DOHH2 (cell line): ENCODE data around the gene TFB2M.
A peak's percentile ranks its signal among the peaks of the same experiment; 100 is the strongest.

Source experiments
- H3F3A ChIP-seq: fragments of 200-600 bp; sonication (generic), shearing (Covaris generic); 2 replicates; pipeline ENCODE4 v1.6.0; 2016; ENCODE audit warnings: antibody characterized with exemption, mild to moderate bottlenecking; ENCODE audit not compliant: control insufficient read depth, insufficient read depth
- H3K27ac ChIP-seq: fragments of 200-600 bp; sonication (generic); 2 replicates; pipeline ENCODE4 v1.5.1; 2014; ENCODE audit warnings: low read depth, mild to moderate bottlenecking, low read length, moderate library complexity
- H3K27me3 ChIP-seq: fragments of 200-600 bp; sonication (generic); 2 replicates; pipeline ENCODE4 v1.6.1; 2014; ENCODE audit warnings: mild to moderate bottlenecking, low read length, mixed read lengths; ENCODE audit not compliant: control insufficient read depth
- H3K36me3 ChIP-seq: fragments of 200-600 bp; sonication (generic); 2 replicates; pipeline ENCODE4 v1.6.1; 2014; ENCODE audit warnings: mild to moderate bottlenecking, low read length, moderate library complexity, mixed read lengths; ENCODE audit not compliant: control insufficient read depth
- H3K4me1 ChIP-seq: fragments of 200-600 bp; sonication (generic); 2 replicates; pipeline ENCODE4 v1.6.1; 2014; ENCODE audit warnings: mild to moderate bottlenecking, low read length, mixed read lengths; ENCODE audit not compliant: control insufficient read depth
- H3K4me2 ChIP-seq: fragments of 200-600 bp; sonication (generic); 2 replicates; pipeline ENCODE4 v1.6.0; 2014; ENCODE audit warnings: mild to moderate bottlenecking, low read length, moderate library complexity
- H3K4me3 ChIP-seq: fragments of 200-600 bp; sonication (generic); 2 replicates; pipeline ENCODE4 v1.5.1; 2014; ENCODE audit warnings: mild to moderate bottlenecking, low read length, mixed read lengths
- H3K79me2 ChIP-seq: fragments of 200-600 bp; sonication (generic); 2 replicates; pipeline ENCODE4 v1.6.1; 2014; ENCODE audit warnings: mild to moderate bottlenecking, low read length, mixed read lengths; ENCODE audit not compliant: control insufficient read depth
- H3K9me2 ChIP-seq: fragments of 200-600 bp; sonication (generic); replicated peaks from 2 replicates; pipeline ENCODE4 v1.6.1; 2014; ENCODE audit warnings: mild to moderate bottlenecking, low read length, mixed read lengths; ENCODE audit not compliant: control insufficient read depth
- H3K9me3 ChIP-seq: fragments of 200-600 bp; sonication (generic); 2 replicates; pipeline ENCODE4 v1.6.1; 2014; ENCODE audit warnings: antibody characterized with exemption, low read length, mixed read lengths; ENCODE audit not compliant: control insufficient read depth, insufficient read depth
- H4K20me1 ChIP-seq: fragments of 200-600 bp; sonication (generic); 2 replicates; pipeline ENCODE4 v1.6.0; 2014; ENCODE audit warnings: low read depth, mild to moderate bottlenecking, antibody characterized with exemption, low read length, moderate library complexity; ENCODE audit not compliant: control insufficient read depth, insufficient read depth
- EZH2phosphoT487 ChIP-seq: fragments of 200-600 bp; sonication (generic); IDR thresholded peaks from 2 replicates; pipeline ENCODE4 v1.6.1; 2017; ENCODE audit warnings: borderline replicate concordance, mild to moderate bottlenecking, antibody characterized with exemption, low read length, moderate library complexity, mixed read lengths
- TF ChIP-seq, protein P1 (sequence below): fragments of 200-600 bp; sonication (generic); IDR thresholded peaks from one replicate; pipeline ENCODE4 v1.5.1; 2014; ENCODE audit warnings: antibody characterized with exemption, mild to moderate bottlenecking, low read depth, low read length; ENCODE audit not compliant: poor library complexity, severe bottlenecking

Gene TFB2M

DNA sequence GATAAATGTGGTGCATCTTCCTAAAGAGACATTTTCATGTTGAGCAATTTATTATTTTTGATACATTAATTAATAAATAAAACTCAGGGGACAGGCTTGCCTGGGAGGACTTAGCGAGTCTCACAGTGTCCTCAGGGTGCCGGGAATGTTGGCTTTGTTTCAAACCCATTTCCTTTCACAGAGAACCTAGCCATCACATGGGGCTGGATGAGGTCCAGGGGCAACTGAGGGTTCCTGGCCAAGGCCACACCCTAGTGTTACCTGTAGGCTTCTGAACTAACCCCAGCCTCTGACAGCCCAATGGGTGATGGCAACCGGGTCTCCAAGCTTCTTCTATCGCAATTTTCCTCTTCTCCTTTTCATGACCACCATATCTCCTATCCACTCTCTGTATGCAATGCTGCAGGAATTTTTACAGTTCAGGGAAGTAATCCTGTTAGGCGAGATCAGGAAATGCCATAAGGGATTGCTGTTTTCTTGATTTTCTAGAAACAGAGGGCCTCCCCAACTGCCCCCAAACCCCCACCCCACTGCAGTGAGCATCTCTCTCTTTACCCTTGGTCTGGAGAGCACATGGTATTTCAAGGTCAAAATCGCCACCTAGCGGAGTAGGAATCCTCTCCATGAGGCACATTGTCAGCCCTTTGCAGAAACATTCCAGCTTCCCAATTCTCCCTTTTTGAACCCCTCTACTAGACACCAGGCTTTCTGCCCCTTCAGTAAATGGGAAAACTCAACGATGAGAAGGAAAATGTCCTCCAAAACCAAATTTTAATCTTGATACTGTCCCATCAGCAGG is 36.9 kb downstream of the TFB2M start:
- no peaks in the 10 kb centered on the region for H3F3A ChIP-seq
- no peaks in the 10 kb centered on the region for H3K79me2 ChIP-seq
- no peak overlapping the region for H3K4me3 ChIP-seq
- no peaks in the 10 kb centered on the region for H4K20me1 ChIP-seq
- TF ChIP-seq EZH2phosphoT487 = no peak
- TF ChIP-seq, protein P1, sequence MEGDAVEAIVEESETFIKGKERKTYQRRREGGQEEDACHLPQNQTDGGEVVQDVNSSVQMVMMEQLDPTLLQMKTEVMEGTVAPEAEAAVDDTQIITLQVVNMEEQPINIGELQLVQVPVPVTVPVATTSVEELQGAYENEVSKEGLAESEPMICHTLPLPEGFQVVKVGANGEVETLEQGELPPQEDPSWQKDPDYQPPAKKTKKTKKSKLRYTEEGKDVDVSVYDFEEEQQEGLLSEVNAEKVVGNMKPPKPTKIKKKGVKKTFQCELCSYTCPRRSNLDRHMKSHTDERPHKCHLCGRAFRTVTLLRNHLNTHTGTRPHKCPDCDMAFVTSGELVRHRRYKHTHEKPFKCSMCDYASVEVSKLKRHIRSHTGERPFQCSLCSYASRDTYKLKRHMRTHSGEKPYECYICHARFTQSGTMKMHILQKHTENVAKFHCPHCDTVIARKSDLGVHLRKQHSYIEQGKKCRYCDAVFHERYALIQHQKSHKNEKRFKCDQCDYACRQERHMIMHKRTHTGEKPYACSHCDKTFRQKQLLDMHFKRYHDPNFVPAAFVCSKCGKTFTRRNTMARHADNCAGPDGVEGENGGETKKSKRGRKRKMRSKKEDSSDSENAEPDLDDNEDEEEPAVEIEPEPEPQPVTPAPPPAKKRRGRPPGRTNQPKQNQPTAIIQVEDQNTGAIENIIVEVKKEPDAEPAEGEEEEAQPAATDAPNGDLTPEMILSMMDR = no peak
- no peak overlapping the region for H3K4me2 ChIP-seq
- H3K4me1 ChIP-seq = peaks cover 12% of the 10 kb centered on the region
- no peaks in the 10 kb centered on the region for H3K9me2 ChIP-seq
- peaks cover 10% of the 10 kb centered on the region; the same call in 1 of the 2 replicates for H3K9me3 ChIP-seq
- no peaks in the 10 kb centered on the region for H3K36me3 ChIP-seq
- no peaks in the 10 kb centered on the region for H3K27me3 ChIP-seq
- no peak overlapping the region for H3K27ac ChIP-seq

DNA sequence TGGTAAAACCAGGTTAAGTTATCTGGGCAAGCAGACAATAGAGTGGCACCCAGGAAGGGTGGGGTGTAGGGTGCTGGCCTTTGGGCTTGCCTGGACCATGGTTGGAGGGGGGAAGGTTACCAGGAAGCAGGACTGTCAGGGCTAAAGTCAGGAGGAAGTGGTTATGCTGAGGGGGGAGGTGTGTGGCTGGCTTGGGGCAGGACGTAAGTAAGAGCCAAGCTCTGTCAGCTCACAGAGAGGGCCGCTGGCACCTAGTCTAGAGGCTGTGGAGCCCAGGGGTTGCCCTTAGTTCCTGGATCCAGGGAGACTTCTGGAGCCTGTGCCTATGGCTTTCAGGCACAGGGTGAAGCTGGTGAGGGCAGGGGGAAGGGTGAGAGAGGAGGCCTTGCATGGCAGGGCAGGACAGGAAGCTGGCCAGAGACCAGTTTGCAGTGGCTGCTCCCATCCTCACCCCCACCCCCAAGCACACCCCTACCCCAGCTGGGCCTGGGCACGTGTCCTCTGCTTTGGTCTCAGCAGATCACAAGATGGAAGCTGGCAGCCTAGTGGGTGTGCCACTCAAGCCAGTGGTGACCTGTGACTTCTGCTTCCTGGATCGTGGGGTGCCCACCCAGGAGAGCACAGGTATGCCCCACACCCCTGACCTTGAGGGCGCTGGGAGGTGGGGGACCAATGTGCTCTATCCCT is 38.5 kb downstream of the TFB2M start:
- Histone ChIP-seq H3K79me2 (no peaks in the 10 kb centered on the region), H3K4me1 (peaks cover 12% of the 10 kb centered on the region), H3K9me3 (peaks cover 15% of the 10 kb centered on the region; the same call in 1 of the 2 replicates), H3F3A (no peaks in the 10 kb centered on the region), H3K36me3 (no peaks in the 10 kb centered on the region), H3K27me3 (no peaks in the 10 kb centered on the region), H3K4me3 (peak overlapping the region; percentile 5; the same call in 1 of the 2 replicates), H4K20me1 (no peaks in the 10 kb centered on the region), H3K4me2 (peak overlapping the region; percentile 28), H3K27ac (no peak overlapping the region), H3K9me2 (no peaks in the 10 kb centered on the region)
- TF ChIP-seq, protein P1 = no peak
- TF ChIP-seq EZH2phosphoT487 = no peak

DNA sequence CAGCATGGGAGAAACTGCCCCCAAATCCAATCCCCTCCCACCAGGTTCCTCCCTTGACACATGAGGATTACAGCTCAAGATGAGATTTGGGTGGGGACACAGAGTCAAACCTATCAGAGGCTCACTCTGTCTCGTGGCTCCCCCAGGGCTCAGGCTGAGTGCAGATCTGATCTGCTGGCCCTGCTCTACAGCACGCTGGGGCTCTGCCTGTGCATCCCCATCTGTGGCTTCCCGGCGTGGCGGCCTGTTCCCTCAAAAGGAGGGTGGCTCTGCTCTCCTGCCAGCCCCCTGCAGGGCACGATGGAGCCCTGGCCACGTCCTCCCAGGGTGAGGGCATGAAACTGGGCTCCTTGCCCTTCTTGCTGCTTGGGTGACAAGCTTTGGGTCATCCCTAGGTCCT is 39.1 kb downstream of the TFB2M start:
- no peaks in the 10 kb centered on the region for H3K36me3 ChIP-seq
- no peaks in the 10 kb centered on the region for H3K9me2 ChIP-seq
- no peaks in the 10 kb centered on the region for H3K27me3 ChIP-seq
- no peaks in the 10 kb centered on the region for H4K20me1 ChIP-seq
- H3K4me2 ChIP-seq = peak overlapping the region; percentile 28
- peaks cover 18% of the 10 kb centered on the region; the same call in 1 of the 2 replicates for H3K9me3 ChIP-seq
- no peaks in the 10 kb centered on the region for H3K79me2 ChIP-seq
- H3F3A ChIP-seq = no peaks in the 10 kb centered on the region
- H3K4me1 ChIP-seq = peaks cover 12% of the 10 kb centered on the region
- TF ChIP-seq EZH2phosphoT487 = no peak
- TF ChIP-seq, protein P1 = no peak
- no peak overlapping the region for H3K27ac ChIP-seq
- no peak overlapping the region for H3K4me3 ChIP-seq
